ENCODE data around the gene INIP. TPM values are rescaled to one million over a fixed set of nuclear protein-coding genes. Genes with fewer than 3 reads are reported as not detected.
"Not testable (repeated sequence)": the region's sequence is repeated elsewhere in the genome, so short reads cannot be mapped to it uniquely, and the experiment has no call there.

The INIP gene
- polyA plus RNA-seq, 1 donor: 35.7 TPM

- DNase-seq: no peak
Measured at GRCh38 chr9:112677040-112677439, 40.9 kb downstream of the INIP start.

GRCh38 chr9:112673221-112673620, 44.7 kb downstream of the INIP start:
- not testable (repeated sequence) for DNase-seq

- no peak for DNase-seq
Measured at GRCh38 chr9:112670991-112671625, 46.8 kb downstream of the INIP start.

GRCh38 chr9:112669326-112669725, 48.6 kb downstream of the INIP start:
- no peak for DNase-seq

- DNase-seq: no peak
Measured at GRCh38 chr9:112665347-112665746, 52.6 kb downstream of the INIP start.

- DNase-seq: no peak
Measured at GRCh38 chr9:112664531-112664930, 53.4 kb downstream of the INIP start.

- no peak for DNase-seq
Measured at GRCh38 chr9:112663681-112664080, 54.2 kb downstream of the INIP start.

GRCh38 chr9:112659906-112660305, 58.0 kb downstream of the INIP start:
- DNase-seq: no peak

- DNase-seq: no peak
Measured at GRCh38 chr9:112655668-112656067, 62.2 kb downstream of the INIP start.

- no peak for DNase-seq
Measured at GRCh38 chr9:112654282-112654681, 63.6 kb downstream of the INIP start.

GRCh38 chr9:112648624-112649023, 69.3 kb downstream of the INIP start:
- DNase-seq: no peak

- DNase-seq: no peak
Measured at GRCh38 chr9:112647596-112647995, 70.3 kb downstream of the INIP start.

- DNase-seq: no peak
Measured at GRCh38 chr9:112642126-112642525, 75.8 kb downstream of the INIP start.

- no peak for DNase-seq
Measured at GRCh38 chr9:112640311-112640710, 77.6 kb downstream of the INIP start.

Other genes starting within 250 kb of the INIP start
- 18.2 TPM for gene KIAA1958, start 231.3 kb downstream of the INIP start, polyA plus RNA-seq (ENCODE audit: insufficient read length)
- gene SNX30, start 32.6 kb upstream of the INIP start, polyA plus RNA-seq (ENCODE audit: insufficient read length): 22.2 TPM
- 0.12 TPM for gene SLC46A2, start 172.8 kb upstream of the INIP start, polyA plus RNA-seq (ENCODE audit: insufficient read length)